GM12878 (cell line): ENCODE data around the gene IFNLR1. TPM values are rescaled to one million over a fixed set of nuclear protein-coding genes. Genes with fewer than 3 reads are reported as not detected.

Experiments
- ATAC-seq: fragments of 200-7000 bp; cut with Tn5 transposase; 3 replicates; pipeline ENCODE4 v1.9.1; 2020; ENCODE audit warnings: mild to moderate bottlenecking, moderate library complexity
- BruUV-seq: library from RNA; stranded (reverse); fragments of 400-500 nt; replicated peaks from 2 replicates; lab custom pipeline; 2021; lab: Mats Ljungman, UMichigan
- CTCF ChIA-PET: fragments of 300-600 bp; sonication (Branson Sonifier 250); formaldehyde crosslinking; extraction: SDS; loops from one replicate; lab custom pipeline; 2021; ENCODE audit warnings: inconsistent platforms; lab: Yijun Ruan, JAX
- POLR2A ChIA-PET: fragments of 350-600 bp; formaldehyde crosslinking; extraction: SDS; loops from one replicate; lab custom pipeline; 2021; ENCODE audit warnings: inconsistent platforms; lab: Charles Lee
- RAD21 ChIA-PET: fragments of 300-600 bp; sonication (Branson Sonifier 250); formaldehyde crosslinking; loops from one replicate; lab custom pipeline; 2023; ENCODE audit warnings: antibody characterized with exemption; ENCODE audit not compliant: unreplicated experiment; lab: Charles Lee
- SMC1A ChIA-PET: fragments of 300-600 bp; sonication (Branson Sonifier 250); formaldehyde crosslinking; loops from one replicate; lab custom pipeline; 2023; ENCODE audit not compliant: unreplicated experiment, uncharacterized antibody; lab: Charles Lee
- DNase-seq: peaks from one replicate; pipeline ENCODE4 v3.0.0-alpha.2; 2011; ENCODE audit warnings: low read depth, low spot score
- FAIRE-seq: peaks from 3 replicates; lab custom pipeline; 2011; peaks lifted over from hg19 to GRCh38; lab: Jason Lieb, UNC
- H2AFZ ChIP-seq: 2 replicates; pipeline ENCODE4 v1.6.0; 2011; ENCODE audit warnings: low read depth, low read length, control low read depth; ENCODE audit not compliant: control insufficient read depth
- H3K27ac ChIP-seq: 2 replicates; pipeline ENCODE4 v1.5.1; 2011; ENCODE audit warnings: control low read depth; ENCODE audit not compliant: control insufficient read depth, insufficient read depth
- H3K27me3 ChIP-seq, 2 experiments: replicated peaks in 1 of 2; 2 replicates each; pipeline versions ENCODE4 v1.6.0 to v1.6.1; 2011; ENCODE audit warnings: low read length in 1 of 2; ENCODE audit not compliant: control insufficient read depth in 2 of 2, insufficient read depth in 2 of 2
- H3K36me3 ChIP-seq, 2 experiments: 2 replicates each; pipeline ENCODE4 v1.5.1; 2011; ENCODE audit warnings: low read length in 1 of 2; ENCODE audit not compliant: control insufficient read depth in 2 of 2, insufficient read depth in 2 of 2
- H3K4me1 ChIP-seq: 2 replicates; pipeline ENCODE4 v1.6.1; 2011; ENCODE audit warnings: mild to moderate bottlenecking, low read length, moderate library complexity, mixed read lengths; ENCODE audit not compliant: control insufficient read depth, insufficient read depth
- H3K4me2 ChIP-seq: 2 replicates; pipeline ENCODE4 v1.6.0; 2011; ENCODE audit warnings: control low read depth; ENCODE audit not compliant: control insufficient read depth, insufficient read depth
- H3K4me3 ChIP-seq: fragments of 200-600 bp; sonication (generic); 2 replicates; pipeline ENCODE4 v1.5.1; 2016
- H3K79me2 ChIP-seq: 2 replicates; pipeline ENCODE4 v1.6.0; 2011; ENCODE audit warnings: low read length; ENCODE audit not compliant: control insufficient read depth, insufficient read depth
- H3K9ac ChIP-seq: 2 replicates; pipeline ENCODE4 v1.8.0; 2011; ENCODE audit warnings: low read length, control low read depth, mixed read lengths; ENCODE audit not compliant: control insufficient read depth, insufficient read depth
- H3K9me3 ChIP-seq: replicated peaks from 3 replicates; pipeline ENCODE4 v1.5.1; 2011; ENCODE audit warnings: mild to moderate bottlenecking, low read length; ENCODE audit not compliant: control insufficient read depth, insufficient read depth
- H4K20me1 ChIP-seq: 2 replicates; pipeline ENCODE4 v1.6.0; 2011; ENCODE audit not compliant: control insufficient read depth, insufficient read depth
- BCLAF1 ChIP-seq: fragments of 450-650 bp; IDR thresholded peaks from 2 replicates; pipeline ENCODE4 v1.6.1; 2017; ENCODE audit warnings: antibody characterized with exemption, mild to moderate bottlenecking, moderate library complexity
- CEBPB ChIP-seq, 2 experiments: fragments of 150-350 bp in 1 of 2; IDR thresholded peaks; 2 replicates each; pipeline ENCODE4 v1.6.1; 2012 to 2014; ENCODE audit warnings: low read depth in 2 of 2, low read length in 2 of 2, borderline replicate concordance in 1 of 2, inconsistent platforms in 1 of 2
- CHD4 ChIP-seq: fragments of 200-600 bp; sonication (generic); IDR thresholded peaks from 2 replicates; pipeline ENCODE4 v1.6.1; 2016; ENCODE audit warnings: mild to moderate bottlenecking
- CREB1 ChIP-seq: IDR thresholded peaks from 2 replicates; pipeline ENCODE4 v1.6.1; 2012; ENCODE audit warnings: low read depth, mild to moderate bottlenecking, inconsistent platforms
- FOS ChIP-seq: IDR thresholded peaks from 3 replicates; pipeline ENCODE4 v1.6.1; 2011; ENCODE audit warnings: borderline replicate concordance; ENCODE audit not compliant: insufficient read length; ENCODE audit errors: extremely low read depth
- HSF1 ChIP-seq: fragments of 150-350 bp; IDR thresholded peaks from 2 replicates; pipeline ENCODE4 v1.6.1; 2014; ENCODE audit warnings: mild to moderate bottlenecking, low read depth, low read length
- IRF3 ChIP-seq: fragments of 450-650 bp; IDR thresholded peaks from 2 replicates; pipeline ENCODE4 v1.6.1; 2014; ENCODE audit warnings: mild to moderate bottlenecking
- MYC ChIP-seq: IDR thresholded peaks from 2 replicates; pipeline ENCODE4 v1.6.1; 2011; ENCODE audit warnings: mild to moderate bottlenecking, low read length, moderate library complexity, inconsistent platforms; ENCODE audit not compliant: insufficient read depth, insufficient replicate concordance, insufficient read length, severe bottlenecking
- PML ChIP-seq: IDR thresholded peaks from 2 replicates; pipeline ENCODE4 v1.6.1; 2012; ENCODE audit warnings: low read length, inconsistent platforms
- PRDM15 ChIP-seq: fragments of 450-650 bp; formaldehyde crosslinking; IDR thresholded peaks from 2 replicates; pipeline ENCODE4 v1.4.0; 2020; ENCODE audit warnings: mild to moderate bottlenecking, moderate library complexity
- RAD51 ChIP-seq: fragments of 450-650 bp; IDR thresholded peaks from 2 replicates; pipeline ENCODE4 v1.6.1; 2016; ENCODE audit warnings: moderate library complexity, mild to moderate bottlenecking, inconsistent platforms
- SRF ChIP-seq, 2 experiments: IDR thresholded peaks; 2 replicates each; pipeline ENCODE4 v1.6.1; 2011; ENCODE audit warnings: low read depth in 2 of 2, low read length in 2 of 2, mild to moderate bottlenecking in 1 of 2, moderate library complexity in 1 of 2
- TCF12 ChIP-seq: IDR thresholded peaks from 2 replicates; pipeline ENCODE4 v1.6.1; 2011; ENCODE audit warnings: low read depth, mild to moderate bottlenecking, low read length
- WGBS: methylation state at CpG from one replicate; pipeline ENCODE4 v1.1.6; 2016; ENCODE audit warnings: low lambda C conversion rate; ENCODE audit not compliant: insufficient replicate concordance, insufficient coverage; ENCODE audit errors: missing lambda C conversion rate; 5-methylcytosine and 5-hydroxymethylcytosine counted together
- in situ Hi-C: fragments of 300-500 bp; cut with MboI; formaldehyde crosslinking; loops from 9 replicates; pipeline ENCODE4 v1.14.3; 2018; ENCODE audit warnings: mixed read lengths
- intact Hi-C: fragments of 100-400 bp; cut with micrococcal nuclease; formaldehyde crosslinking; loops from one replicate; pipeline ENCODE4 v1.14.2; 2022; ENCODE audit not compliant: unreplicated experiment
- polyA plus RNA-seq, 11 experiments: library from polyadenylated mRNA; depleted of rRNA in 4 of 11; unstranded in 6 of 11; stranded (reverse) in 5 of 11; fragments of >200 nt; fragmentation: Nextera tagmentation in 4 of 11; fragmentation: Illumina TruSeq in 1 of 11; extraction: Ambion mirVana in 4 of 11; extraction: Trizol in 1 of 11; gene quantifications; 1 replicate in 1 of 11; 2 replicates in 10 of 11; pipeline versions ENCODE4 v1.2.1 to v1.2.3, GENCODE V29; 2011 to 2016; ENCODE audit warnings: inconsistent platforms in 2 of 11, missing spikeins in 2 of 11, low read depth in 1 of 11
- total RNA-seq, 4 experiments: library from RNA; depleted of rRNA in 3 of 4; stranded (reverse); fragments of >200 nt in 3 of 4; fragmentation: Illumina TruSeq in 1 of 4; extraction: Trizol in 1 of 4; gene quantifications; 2 replicates each; pipeline versions ENCODE4 v1.2.1 to v1.2.3, GENCODE V29; 2013 to 2021

IFNLR1 gene
- total and polyA plus RNA-seq, 10 of the 15 experiments (the other 5 are each of a cell fraction or from before 2014, with no cell fraction given): 0.31 to 5.6 (median 3.9) TPM

GRCh38 chr1:24126018-24126671 lies 60.9 kb downstream of the IFNLR1 start:
- CTCF ChIA-PET: interaction anchor here (0.5 to 1.4 kb wide), 2 partner anchors 73 to 406 kb away, joined by 4 read pairs; no protein-coding TSS in a partner anchor
- RAD21 ChIA-PET: no interaction called here
- Histone ChIP-seq H3K4me2 (no peak overlapping the region), H3K27me3 (no peaks in the 10 kb centered on the region; a peak in 2 of 4 replicates), H3K4me3 (no peak overlapping the region), H3K4me1 (no peaks in the 10 kb centered on the region; the same call in 1 of the 2 replicates), H3K79me2 (no peaks in the 10 kb centered on the region), H3K9me3 (peaks cover 5% of the 10 kb centered on the region; the same call in 2 of the 3 replicates), H4K20me1 (no peaks in the 10 kb centered on the region), H3K9ac (no peak overlapping the region), H3K27ac (no peak overlapping the region), H2AFZ (no peak overlapping the region), H3K36me3 (no peaks in the 10 kb centered on the region)
- FAIRE-seq: no peak
- SMC1A ChIA-PET: no interaction called here
- DNase-seq: no peak
- BruUV-seq: no TSS peak
- 15% methylated on average over 6 of the region's 6 CpGs for WGBS
- TF ChIP-seq CHD4 (no peak), SRF (IDR thresholded peaks at IDR 0.05; ENCODE audit: low read depth in 2 of 2, low read length in 2 of 2) (no peak), MYC (no peak), BCLAF1 (no peak), CEBPB (IDR thresholded peaks at IDR 0.05; ENCODE audit: borderline replicate concordance in 1 of 2, low read depth in 2 of 2, low read length in 2 of 2) (no peak), FOS (no peak), CREB1 (no peak), HSF1 (no peak), PRDM15 (no peak), RAD51 (no peak), PML (no peak), IRF3 (no peak), TCF12 (no peak)
- no peak for ATAC-seq
- POLR2A ChIA-PET: no interaction called here
- intact Hi-C loops: no loop called here
- in situ Hi-C loops: loop anchor here (5.0 kb wide), 1 partner anchor 51 kb away; no protein-coding TSS in a partner anchor
